SK-N-SH treated with all-trans-retinoic acid at 6 μM for 48 hours (cell line): ENCODE data around the gene SMYD3.

Experiments
- RARB ChIP-seq: fragments of 250-450 bp; sonication (Bioruptor Pico); IDR thresholded peaks from 2 replicates; pipeline ENCODE4 v1.8.0; 2021; ENCODE audit warnings: mild to moderate bottlenecking, moderate library complexity
- SNAI2 ChIP-seq: fragments of 250-450 bp; sonication (Bioruptor Pico); IDR thresholded peaks from 2 replicates; pipeline ENCODE4 v1.5.0; 2020; ENCODE audit warnings: mild to moderate bottlenecking, moderate library complexity
- ZFP30 ChIP-seq: fragments of 450-650 bp; formaldehyde crosslinking; IDR thresholded peaks from 2 replicates; pipeline ENCODE4 v1.5.0; 2022; ENCODE audit warnings: mild to moderate bottlenecking, moderate library complexity
- ZNF70 ChIP-seq: fragments of 450-650 bp; formaldehyde crosslinking; IDR thresholded peaks from 2 replicates; pipeline ENCODE4 v1.5.0; 2020; ENCODE audit warnings: mild to moderate bottlenecking, moderate library complexity
- ZNF8 ChIP-seq: fragments of 450-650 bp; formaldehyde crosslinking; IDR thresholded peaks from 2 replicates; pipeline ENCODE4 v1.5.0; 2020; ENCODE audit warnings: mild to moderate bottlenecking, moderate library complexity

DNA sequence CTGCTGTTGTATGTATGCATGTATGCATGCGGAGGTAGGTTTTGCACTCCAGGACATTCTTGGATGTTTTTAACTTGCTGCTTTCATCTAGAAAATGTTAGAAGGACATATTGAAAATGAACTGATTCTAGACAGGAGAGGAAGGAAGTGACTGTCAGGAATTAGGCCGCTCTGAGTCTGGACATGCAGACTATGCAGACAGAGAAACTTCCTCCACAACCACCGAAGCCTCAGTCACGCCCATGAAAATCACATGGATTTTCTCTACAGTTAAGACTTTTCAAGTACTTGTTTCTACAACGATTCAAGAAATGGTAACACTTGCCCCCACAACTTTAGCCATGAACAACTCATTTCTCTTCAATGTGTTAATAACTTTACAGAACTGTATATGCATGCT lies 211.1 kb downstream of the SMYD3 start:
- no peak for TF ChIP-seq SNAI2 (CRISPR knock-in tag)
- TF ChIP-seq ZFP30, result no peak
- TF ChIP-seq ZNF8, result no peak
- TF ChIP-seq ZNF70 (CRISPR knock-in tag), result no peak
- TF ChIP-seq RARB, result no peak
